SW480 (cell line): Measurements from ENCODE around the gene TRIP10.
"Not testable (repeated sequence)": the region's sequence is repeated elsewhere in the genome, so short reads cannot be mapped to it uniquely, and the experiment has no call there.

Experiments
- DNase-seq: peaks from one replicate; pipeline ENCODE4 v3.0.0-alpha.2; 2016; ENCODE audit warnings: low spot score

Gene TRIP10

DNA sequence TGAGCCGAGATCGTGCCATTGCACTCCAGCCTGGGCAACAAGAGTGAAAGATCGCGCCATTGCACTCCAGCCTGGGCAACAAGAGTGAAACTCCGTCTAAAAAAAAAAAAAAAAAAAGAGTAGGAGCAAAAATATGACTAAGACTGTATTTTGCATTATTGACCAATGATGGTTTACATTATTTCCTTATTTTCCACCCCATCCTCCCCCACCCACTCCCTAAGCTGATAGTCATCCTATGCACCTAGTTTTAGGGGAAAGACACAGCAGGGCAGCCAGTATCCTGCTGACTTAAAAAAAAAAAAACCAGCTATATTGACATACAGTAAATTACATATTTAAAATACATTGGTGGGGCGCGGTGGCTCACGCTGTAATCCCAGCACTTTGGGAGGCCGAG, 58.2 kb downstream of the TRIP10 start:
- DNase-seq = no peak

DNA sequence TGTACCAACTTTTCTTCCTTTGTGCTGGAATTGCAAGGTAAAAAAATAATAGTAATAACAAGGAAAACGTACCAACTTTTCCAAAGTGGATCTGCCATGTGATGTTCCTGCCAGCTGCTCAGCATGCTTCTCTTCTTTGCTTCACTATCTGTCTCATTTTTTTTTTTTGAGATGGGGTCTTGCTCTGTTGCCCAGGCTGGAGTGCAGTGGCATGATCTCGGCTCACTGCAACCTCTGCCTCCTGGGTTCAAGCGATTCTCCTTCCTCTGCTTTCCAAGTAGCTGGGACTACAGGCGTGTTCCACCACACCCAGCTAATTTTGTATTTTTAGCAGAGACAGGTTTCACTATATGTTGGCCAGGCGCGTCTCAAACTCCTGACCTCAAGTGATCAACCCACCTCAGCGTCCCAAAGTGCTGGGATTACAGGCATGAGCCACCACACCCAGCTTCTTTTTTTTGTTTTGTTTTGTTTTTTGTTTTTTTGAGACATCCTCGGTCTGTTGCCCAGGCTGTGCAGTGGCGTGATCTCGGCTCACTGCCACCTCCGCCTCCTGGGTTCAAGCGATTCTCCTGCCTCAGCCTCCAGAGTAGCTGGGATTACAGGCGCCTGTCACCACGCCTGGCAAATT, 60.8 kb downstream of the TRIP10 start:
- DNase-seq = not testable (repeated sequence)

DNA sequence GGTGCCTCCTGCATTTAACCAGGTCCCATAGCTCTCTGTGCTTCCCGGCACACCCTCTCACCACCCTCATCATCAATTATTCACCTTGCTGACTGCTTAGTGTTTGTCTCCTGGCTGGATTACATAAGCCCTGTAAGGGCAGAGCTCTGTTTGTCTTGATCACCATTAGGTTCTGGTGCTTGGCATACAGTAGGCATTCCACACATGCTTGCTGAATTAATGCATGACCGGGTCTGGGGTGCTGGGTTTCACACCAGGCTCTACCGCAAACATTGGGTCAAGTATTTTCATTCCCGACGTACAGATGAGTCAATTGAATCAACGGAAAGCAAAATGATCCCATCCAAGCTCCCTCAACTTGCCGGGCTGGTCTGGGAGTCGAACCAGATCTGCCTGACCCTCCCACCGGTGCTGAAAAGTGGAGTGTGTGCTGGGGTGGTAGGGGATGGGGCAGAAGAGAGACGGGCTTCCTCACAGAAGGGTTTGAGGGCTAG, 61.6 kb downstream of the TRIP10 start:
- DNase-seq = no peak
